Fibroblast of peridontal ligament (primary cell): ENCODE results near the gene CYP4F3.
"Not testable (repeated sequence)": the region's sequence is repeated elsewhere in the genome, so short reads cannot be mapped to it uniquely, and the experiment has no call there.

Source experiments
- DNase-seq: peaks from one replicate; pipeline ENCODE4 v3.0.0-alpha.2; 2010; ENCODE audit errors: extremely low read depth

The CYP4F3 gene

DNA sequence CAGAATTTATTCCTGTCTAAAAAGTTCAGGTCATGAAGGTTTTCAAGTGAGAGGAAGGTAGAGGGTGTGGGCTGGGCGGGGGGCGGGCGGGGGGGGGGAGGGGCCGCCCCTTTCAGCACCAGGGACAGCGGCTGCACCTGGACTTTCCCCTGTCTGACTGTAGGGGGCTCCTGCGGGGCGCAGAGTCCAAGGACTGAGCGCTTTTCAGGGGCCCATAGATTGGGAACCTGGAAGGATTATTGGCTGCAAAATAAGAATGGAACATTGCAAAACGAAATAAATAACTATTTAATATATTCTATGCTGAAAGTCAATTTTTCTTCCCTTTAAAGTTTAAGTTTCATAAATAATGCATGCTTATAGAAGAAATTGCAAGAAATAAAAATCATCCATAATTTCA, 8.9 kb upstream of the CYP4F3 start:
- no peak for DNase-seq

DNA sequence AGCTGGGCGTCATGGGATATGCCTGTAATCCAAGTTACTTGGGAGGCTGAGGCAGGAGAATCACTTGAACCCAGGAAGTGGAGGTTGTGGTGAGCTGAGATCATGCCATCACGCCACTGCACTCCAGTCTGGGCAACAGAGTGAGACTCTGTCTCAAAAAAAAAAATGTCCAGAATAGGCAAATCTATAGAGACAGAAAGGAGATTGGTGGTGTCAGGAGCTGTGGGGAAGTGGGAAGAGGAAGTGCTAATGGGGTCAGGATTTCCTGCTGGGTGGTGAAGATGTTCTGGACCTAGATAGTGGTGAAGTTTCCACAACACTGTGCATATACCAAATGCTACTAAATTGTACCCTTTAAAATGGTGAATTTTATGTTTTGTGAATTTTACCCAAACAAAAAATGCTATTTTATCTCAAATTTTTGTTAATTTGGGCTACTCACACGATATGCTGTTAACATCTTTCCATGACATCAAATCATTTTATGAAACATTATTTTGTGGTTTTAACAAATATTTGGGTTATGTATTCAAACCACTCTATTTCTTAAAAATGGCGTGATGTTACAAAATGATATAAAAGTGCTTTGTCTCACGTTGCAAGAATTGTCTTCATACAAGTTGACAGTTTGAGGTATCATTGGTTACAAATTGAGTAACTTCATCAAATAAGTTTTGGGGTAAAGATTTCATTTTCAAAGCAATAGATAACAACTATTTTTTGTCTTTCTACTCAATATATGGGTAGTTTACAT, 7.4 kb upstream of the CYP4F3 start:
- DNase-seq = no peak

DNA sequence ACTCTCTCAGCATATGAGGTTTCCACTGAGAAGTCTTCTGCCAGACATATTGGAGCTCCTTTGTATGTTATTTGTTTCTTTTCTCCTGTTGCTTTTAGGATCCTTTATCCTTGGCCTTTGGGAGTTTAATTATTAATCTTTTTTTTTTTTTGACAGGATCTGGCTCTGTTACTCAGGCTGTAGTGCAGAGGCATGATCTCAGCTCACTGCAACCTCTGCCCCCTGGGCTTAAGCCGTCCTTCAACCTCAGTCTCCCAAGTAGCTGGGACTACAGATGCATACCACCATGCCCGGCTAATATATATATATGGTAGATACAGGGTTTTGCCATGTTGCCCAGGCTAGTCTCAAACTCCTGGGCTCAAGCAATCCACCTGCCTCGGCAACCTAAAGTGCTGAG, 6.6 kb upstream of the CYP4F3 start:
- DNase-seq = no peak

DNA sequence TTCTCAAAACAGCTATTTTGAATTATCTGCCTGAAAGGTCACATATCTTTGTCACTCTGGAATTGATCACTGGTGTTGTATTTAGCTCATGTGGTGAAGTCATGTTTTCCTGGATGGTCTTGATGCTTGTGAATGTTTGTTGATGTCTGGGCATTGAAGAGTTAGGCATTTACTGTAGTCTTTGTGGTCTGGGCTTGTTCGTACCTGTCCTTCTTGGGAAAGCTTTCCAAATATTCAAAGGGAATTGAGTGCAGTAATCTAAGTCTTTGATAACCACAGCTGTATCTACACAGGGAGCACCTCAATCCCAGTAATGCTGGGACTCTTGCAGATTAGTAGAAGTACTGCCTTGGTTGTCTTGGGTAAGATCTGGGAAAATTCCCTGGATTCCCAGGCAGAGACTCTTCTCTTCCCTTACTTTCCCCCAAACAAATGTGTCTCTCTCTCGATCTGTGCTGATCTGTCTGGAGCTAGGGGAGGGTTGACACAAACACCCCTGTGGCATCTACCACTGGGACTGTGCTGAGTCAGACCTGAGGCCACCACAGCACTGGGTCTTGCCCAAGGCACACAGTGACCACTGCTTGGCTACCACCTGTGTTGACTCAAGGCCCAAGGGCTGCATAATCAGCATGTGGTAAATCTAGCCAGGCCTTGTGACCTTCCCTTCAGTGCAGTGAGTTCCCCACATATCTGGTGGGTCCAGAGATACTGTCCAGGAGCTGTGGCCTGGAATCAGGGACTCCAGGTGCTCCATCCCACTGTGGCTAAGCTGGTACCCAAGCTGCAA, 5.5 kb upstream of the CYP4F3 start:
- no peak for DNase-seq

DNA sequence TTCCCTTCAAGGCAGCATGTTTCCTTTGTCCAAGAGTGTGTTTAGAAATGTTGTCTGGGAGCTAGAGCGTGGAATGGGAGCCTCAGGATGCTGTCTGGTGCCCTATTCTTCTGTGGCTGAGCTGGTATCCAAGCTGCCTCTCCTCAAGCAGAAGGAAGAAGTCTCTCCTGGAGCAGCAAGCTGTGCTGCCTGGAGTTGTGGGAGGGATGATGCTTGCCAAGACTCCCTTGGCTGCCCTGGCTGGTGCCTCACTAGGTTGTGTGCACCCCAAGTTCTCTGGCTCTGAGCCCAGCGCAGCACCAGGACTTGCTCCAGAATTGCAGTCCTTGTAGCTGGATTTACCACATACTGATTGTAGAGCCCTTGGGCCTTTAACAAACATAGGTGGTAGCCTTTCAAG, 4.7 kb upstream of the CYP4F3 start:
- DNase-seq = no peak

DNA sequence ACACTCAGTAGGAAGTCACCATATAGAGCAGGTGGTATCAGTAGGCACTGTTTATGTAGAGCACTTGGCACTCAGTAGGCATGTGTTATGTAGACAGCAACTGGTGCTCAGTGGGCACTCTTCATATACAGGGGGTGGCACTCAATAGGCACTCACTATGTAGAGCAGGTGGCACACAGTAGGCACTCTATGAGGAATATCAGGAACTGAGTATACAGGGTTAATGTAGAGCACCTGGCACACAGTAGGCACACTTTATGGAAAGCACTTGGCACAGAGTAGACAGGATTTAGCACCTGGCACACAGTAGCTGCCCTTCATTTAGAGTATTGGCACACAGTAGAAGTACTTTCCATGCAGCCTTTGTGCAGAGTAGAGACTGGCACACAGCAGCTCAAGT, 1.1 kb upstream of the CYP4F3 start:
- DNase-seq = no peak

DNA sequence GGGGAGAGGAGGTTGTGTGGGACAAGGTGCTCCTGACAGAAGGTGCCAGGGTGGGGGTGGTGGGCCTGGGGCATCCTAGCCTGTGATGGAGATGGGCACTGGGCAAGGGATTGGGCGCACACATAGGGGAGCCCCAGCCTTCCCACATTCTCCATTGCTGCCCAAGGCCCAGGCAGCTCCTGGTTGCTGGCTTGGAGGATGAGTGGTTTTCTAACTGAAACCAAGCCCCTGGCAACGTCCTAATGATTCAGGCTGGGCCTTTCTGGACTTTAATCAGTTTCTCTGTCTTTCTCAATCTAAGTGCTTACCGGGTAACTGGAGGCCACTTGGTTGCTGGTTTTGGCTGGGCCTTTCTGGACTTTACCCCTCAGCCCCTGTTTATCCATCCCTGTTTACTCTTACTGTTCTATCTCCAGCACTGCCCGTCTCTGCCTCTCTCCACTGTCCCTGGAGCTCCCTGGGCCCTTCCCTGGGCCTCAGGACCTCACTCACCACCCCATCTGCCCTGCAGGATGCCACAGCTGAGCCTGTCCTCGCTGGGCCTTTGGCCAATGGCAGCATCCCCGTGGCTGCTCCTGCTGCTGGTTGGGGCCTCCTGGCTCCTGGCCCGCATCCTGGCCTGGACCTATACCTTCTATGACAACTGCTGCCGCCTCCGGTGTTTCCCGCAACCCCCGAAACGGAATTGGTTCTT, 354 bp downstream of the CYP4F3 start:
- DNase-seq = no peak

DNA sequence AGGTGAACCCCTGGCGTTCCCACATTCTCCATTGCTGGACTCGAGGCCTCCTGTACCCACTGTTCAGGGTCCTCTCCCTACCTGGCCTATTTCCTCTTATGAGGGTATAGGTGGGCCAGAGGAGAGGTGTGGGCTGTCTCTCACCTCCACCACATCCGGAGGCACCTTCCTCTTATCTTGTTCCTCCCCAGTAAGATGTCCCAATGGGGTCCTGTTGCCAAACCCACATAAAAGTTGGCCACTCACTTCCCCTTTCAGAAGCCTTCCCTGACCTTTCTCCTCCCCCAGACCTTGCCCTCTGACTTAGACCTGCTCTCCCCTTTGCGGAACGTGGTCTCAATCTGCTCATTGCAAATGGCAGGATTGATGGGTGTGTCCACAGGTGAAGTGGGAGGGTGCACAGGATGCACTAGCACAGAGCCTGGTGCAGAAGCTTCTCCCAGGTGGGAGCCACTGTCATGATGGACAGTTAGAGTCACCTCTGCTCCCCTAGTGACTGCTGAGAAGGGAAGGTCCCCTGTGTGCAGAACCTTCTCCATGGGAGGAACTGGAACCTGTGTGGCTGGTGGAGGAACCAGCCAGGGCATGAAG, 1.3 kb downstream of the CYP4F3 start:
- DNase-seq = no peak

DNA sequence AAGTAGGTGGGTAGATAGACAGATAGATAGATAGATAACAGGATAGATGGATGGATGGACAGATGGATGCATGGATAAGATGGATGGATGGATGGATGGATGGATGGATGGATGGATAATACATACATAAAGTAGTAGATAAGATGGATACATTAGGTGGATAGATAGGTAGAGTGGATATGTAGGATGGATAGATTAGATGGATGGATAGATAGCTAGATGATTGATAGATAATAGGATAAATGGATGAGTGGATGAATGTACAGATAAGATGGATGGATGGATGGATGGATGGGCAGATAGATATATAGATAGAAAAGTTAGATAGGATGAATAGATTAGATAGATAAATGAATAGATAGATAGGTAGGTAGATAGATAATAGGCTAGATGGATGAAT, 2.1 kb downstream of the CYP4F3 start:
- no peak for DNase-seq

DNA sequence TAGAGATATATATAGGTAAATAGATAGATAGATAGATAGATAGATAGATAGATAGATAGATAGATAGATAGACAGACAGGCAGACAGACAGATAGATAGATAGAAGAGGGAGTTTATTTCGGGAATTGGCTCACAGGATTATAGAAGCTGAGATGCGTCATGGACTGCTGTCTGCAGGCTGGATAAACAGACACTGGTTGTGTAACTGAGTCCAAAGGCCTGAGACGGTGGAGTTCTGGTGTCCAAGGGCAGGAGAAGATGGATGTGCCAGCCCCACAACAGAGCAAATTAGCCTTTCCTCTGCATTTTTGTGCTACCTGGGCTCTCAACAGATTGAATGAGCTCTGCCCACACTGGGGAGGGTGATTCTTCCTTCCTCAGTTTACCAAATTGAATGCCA, 2.7 kb downstream of the CYP4F3 start:
- DNase-seq = no peak

DNA sequence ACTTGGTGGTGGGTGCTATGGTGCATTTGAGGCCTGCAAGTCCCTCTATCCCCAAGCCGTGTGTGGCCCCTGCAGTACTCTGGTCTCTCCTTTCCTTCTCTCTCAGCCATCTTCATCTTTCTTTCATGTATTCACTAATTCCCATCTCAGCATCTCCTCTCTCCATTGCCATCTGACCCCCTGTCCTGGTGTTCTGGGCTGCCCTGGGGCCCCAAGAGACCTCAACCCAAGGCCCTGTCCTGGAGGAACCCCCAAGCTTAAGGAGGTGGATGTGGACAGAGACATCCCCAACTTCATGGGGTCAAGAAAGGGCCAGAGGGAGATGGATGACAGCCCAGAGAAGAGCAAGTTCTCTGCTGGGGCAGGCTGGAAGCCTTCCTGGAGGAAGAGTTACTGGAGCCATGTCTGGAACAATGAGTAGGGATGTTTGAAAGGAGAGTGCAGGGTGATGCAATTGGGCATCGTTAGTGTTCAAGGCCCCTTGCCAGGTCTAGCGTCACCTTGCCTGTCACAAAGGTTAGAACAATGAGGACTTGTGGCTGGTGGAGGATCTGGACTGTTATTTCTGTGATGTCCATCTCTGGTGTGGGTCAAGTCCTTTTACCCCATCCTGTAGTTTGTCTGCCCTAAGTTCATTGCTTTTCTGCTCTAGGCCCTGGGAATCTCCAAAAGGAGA, 3.5 kb downstream of the CYP4F3 start:
- DNase-seq = no peak

DNA sequence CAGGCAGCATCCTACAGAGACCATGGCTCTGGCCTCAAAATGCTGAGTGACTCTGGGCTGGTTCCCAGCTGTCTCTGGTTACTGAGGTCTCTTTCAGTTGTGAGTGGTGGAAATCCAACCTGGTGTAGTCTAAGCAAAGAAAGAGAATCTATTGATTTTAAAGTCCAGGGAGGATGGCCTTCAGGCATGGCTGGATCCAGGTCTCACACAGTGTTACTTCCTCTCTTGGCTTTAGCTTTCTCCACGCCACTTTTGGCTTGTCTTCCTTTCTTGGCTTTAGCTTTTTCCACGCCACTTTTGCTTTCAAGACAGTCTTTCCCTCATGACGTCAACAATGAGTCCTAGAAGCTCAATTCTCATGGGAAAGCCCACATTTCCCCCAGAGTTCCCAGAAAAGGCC, 4.1 kb downstream of the CYP4F3 start:
- no peak for DNase-seq

DNA sequence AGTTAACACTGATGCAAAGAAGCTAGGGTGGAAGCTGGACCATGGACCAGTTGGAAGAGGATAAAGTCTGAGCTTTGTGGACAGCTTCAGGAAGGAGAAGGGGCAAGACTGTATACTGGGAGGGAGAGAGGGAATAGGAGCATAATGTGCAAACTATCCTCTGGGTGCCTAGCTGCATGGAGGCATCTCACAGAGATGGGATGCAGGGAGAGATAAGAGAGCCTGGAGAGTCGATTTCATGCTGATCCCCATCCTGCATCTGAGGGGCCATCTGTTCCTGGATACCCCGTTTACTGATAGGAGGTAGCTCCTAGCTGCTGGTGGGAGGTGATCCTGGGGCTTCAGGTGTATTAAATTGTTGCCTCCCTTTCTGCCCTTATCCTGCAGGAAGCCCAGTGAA, 8.8 kb downstream of the CYP4F3 start:
- DNase-seq = no peak

DNA sequence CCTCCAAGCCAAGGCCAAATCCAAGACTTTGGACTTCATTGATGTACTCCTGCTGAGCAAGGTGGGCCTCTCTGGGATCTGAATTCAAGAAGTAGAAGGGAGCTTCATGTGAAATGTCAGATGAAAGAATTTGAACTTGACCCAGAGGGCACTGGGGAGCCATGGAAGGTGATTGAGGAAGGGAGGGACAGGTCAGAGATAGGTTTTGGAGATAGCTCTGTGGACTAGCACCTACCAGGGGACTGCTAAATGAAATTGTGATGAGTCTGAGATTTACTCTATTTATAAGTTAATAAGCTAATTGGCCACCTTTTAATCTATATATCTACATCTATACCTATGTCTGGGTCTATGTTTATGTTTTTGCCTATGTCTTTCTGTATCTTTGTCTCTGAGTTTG, 9.4 kb downstream of the CYP4F3 start:
- DNase-seq = not testable (repeated sequence)

DNA sequence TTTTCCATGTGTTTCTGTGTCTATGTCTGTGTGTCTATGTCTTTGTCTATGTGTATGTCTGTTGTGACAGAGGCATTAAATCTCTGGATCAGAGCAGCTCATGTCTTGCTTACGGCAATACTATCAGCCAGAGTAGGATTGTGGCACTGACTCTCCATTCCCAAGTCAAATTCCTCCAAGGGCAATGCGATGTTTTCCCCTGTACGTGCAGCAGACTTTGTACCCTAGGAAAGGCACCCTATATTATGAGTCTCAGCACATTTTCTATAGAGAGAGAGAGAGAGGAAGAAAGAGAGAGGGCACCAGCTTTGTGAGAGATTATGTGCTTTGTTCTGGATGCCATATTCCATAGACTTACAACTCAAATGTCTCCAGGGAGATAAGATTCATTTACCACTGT, 11.1 kb downstream of the CYP4F3 start:
- DNase-seq = no peak

DNA sequence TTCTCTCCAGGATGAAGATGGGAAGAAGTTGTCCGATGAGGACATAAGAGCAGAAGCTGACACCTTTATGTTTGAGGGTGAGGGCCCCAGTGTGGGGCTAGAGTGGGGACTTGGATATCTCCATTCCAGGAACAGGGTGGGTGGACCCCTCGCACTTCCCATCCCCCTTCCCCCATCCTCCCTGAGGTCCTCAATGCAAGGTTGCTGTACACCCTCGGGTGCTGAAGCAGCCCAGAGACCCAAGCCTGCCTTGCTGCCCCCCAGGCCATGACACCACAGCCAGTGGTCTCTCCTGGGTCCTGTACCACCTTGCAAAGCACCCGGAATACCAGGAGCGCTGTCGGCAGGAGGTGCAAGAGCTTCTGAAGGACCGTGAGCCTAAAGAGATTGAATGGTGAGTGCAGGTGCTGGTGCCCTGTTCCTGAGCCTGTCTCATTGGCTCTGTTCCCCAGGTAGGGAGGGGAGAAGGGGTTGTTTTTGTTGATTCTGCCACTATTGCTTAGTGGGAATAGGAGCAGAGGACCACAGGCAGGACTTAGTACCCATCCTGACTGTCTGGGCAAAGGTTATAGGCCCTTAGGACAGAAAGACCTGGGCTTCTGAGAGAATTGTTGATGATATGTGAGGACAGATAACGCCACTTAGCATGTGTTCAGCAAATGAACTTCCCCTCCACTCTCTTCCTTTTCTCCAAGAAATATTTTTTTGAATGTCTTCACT, 12.0 kb downstream of the CYP4F3 start:
- no peak for DNase-seq

DNA sequence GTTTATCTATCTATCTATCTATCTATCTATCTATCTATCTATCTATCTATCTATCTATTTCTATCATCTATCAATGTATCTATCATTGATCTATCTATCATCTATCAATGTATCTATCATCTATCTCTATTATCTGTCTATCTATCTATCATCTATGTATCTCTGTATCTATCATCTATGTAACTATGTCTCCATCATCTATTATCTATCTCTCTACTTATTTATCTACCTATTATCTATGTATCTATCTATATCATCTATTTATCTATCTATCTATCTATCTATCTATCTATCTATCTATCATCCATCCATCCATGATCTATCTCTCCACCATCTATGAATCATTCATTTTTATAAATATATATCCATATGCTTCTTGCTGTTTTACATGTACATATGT, 15.8 kb downstream of the CYP4F3 start:
- no peak for DNase-seq

DNA sequence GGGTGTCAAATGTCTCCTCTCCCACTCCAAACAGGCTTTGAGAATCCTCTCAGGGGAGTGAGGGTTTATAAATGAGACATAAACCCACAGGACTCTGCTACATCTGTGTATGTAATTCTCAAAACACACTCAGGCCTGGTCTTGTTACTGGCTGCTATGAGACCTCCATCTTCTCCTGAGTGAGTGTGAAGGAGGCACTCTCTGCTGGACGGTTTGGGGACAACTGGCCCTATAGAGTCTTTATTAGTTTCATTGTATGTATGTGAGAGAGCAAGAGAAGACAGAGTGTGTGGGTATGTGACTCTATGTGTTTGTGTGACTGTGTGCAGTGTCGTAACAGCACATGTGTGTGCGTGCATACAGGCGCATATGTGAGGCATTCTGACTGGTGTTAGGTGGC, 22.6 kb downstream of the CYP4F3 start:
- DNase-seq = no peak

DNA sequence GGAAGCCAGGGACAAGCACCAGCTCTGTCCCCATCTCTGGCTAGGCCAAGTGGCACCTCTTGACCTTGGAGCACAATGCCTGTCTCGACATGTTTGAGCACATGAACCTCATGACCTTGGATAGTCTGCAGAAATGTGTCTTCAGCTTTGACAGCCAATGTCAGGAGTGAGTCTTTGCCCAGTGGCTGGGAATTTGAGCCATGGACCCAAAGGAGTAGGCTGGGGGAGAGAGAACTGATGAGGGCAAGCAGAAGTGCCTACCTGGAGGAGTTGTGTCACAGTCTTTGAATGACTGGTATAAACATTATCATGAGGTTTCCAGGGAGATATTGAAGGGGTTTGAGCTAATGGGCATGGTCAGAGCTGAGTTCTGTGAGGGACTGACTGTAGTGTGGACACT, 25.5 kb downstream of the CYP4F3 start:
- DNase-seq = no peak

DNA sequence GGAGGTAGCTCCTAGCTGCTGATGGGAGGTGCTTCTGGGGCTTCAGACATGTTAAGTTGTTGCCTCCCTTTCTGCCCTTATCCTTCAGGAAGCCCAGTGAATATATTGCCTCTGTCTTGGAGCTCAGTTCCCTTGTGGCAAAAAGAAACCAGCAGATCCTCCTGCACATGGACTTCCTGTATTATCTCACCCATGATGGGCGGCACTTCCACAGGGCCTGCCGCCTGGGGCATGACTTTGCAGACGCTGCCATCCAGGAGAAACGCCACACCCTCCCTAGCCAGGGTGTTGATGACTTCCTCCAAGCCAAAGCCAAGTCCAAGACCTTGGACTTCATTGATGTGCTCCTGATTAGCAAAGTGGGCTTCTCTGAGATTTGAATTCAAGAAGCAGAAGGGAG, 26.2 kb downstream of the CYP4F3 start:
- no peak for DNase-seq

DNA sequence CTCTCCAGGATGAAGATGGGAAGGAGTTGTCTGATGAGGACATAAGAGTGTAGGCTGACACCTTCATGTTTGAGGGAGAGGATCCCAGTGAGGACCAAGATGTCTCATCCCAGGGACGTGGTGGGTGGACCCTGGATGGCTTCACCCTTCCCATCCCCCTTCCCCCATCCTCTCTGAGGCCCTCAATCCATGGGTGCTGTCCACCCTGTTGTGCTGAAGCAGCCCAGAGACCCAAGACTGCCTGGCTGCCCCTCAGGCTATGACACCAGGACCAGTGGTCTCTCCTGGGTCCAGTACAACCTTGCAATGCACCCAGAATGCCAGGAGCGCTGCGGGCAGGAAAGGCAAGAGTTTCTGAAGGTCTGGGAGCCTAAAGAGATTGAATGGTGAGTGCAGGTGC, 28.7 kb downstream of the CYP4F3 start:
- DNase-seq = no peak
